GM12878 (cell line): ENCODE data around the gene BMPR1B. TPM values are rescaled to one million over a fixed set of nuclear protein-coding genes. Genes with fewer than 3 reads are reported as not detected.

Source experiments
- ATAC-seq: fragments of 200-7000 bp; cut with Tn5 transposase; 3 replicates; pipeline ENCODE4 v1.9.1; 2020; ENCODE audit warnings: mild to moderate bottlenecking, moderate library complexity
- BruUV-seq: library from RNA; stranded (reverse); fragments of 400-500 nt; replicated peaks from 2 replicates; lab custom pipeline; 2021; lab: Mats Ljungman, UMichigan
- CTCF ChIA-PET: fragments of 300-600 bp; sonication (Branson Sonifier 250); formaldehyde crosslinking; extraction: SDS; loops from one replicate; lab custom pipeline; 2021; ENCODE audit warnings: inconsistent platforms; lab: Yijun Ruan, JAX
- POLR2A ChIA-PET: fragments of 350-600 bp; formaldehyde crosslinking; extraction: SDS; loops from one replicate; lab custom pipeline; 2021; ENCODE audit warnings: inconsistent platforms; lab: Charles Lee
- RAD21 ChIA-PET: fragments of 300-600 bp; sonication (Branson Sonifier 250); formaldehyde crosslinking; loops from one replicate; lab custom pipeline; 2023; ENCODE audit warnings: antibody characterized with exemption; ENCODE audit not compliant: unreplicated experiment; lab: Charles Lee
- SMC1A ChIA-PET: fragments of 300-600 bp; sonication (Branson Sonifier 250); formaldehyde crosslinking; loops from one replicate; lab custom pipeline; 2023; ENCODE audit not compliant: unreplicated experiment, uncharacterized antibody; lab: Charles Lee
- DNase-seq: peaks from one replicate; pipeline ENCODE4 v3.0.0-alpha.2; 2011; ENCODE audit warnings: low read depth, low spot score
- FAIRE-seq: peaks from 3 replicates; lab custom pipeline; 2011; peaks lifted over from hg19 to GRCh38; lab: Jason Lieb, UNC
- H2AFZ ChIP-seq: 2 replicates; pipeline ENCODE4 v1.6.0; 2011; ENCODE audit warnings: low read depth, low read length, control low read depth; ENCODE audit not compliant: control insufficient read depth
- H3K27ac ChIP-seq: 2 replicates; pipeline ENCODE4 v1.5.1; 2011; ENCODE audit warnings: control low read depth; ENCODE audit not compliant: control insufficient read depth, insufficient read depth
- H3K27me3 ChIP-seq, 2 experiments: replicated peaks in 1 of 2; 2 replicates each; pipeline versions ENCODE4 v1.6.0 to v1.6.1; 2011; ENCODE audit warnings: low read length in 1 of 2; ENCODE audit not compliant: control insufficient read depth in 2 of 2, insufficient read depth in 2 of 2
- H3K36me3 ChIP-seq, 2 experiments: 2 replicates each; pipeline ENCODE4 v1.5.1; 2011; ENCODE audit warnings: low read length in 1 of 2; ENCODE audit not compliant: control insufficient read depth in 2 of 2, insufficient read depth in 2 of 2
- H3K4me1 ChIP-seq: 2 replicates; pipeline ENCODE4 v1.6.1; 2011; ENCODE audit warnings: mild to moderate bottlenecking, low read length, moderate library complexity, mixed read lengths; ENCODE audit not compliant: control insufficient read depth, insufficient read depth
- H3K4me2 ChIP-seq: 2 replicates; pipeline ENCODE4 v1.6.0; 2011; ENCODE audit warnings: control low read depth; ENCODE audit not compliant: control insufficient read depth, insufficient read depth
- H3K4me3 ChIP-seq: fragments of 200-600 bp; sonication (generic); 2 replicates; pipeline ENCODE4 v1.5.1; 2016
- H3K79me2 ChIP-seq: 2 replicates; pipeline ENCODE4 v1.6.0; 2011; ENCODE audit warnings: low read length; ENCODE audit not compliant: control insufficient read depth, insufficient read depth
- H3K9ac ChIP-seq: 2 replicates; pipeline ENCODE4 v1.8.0; 2011; ENCODE audit warnings: low read length, control low read depth, mixed read lengths; ENCODE audit not compliant: control insufficient read depth, insufficient read depth
- H3K9me3 ChIP-seq: replicated peaks from 3 replicates; pipeline ENCODE4 v1.5.1; 2011; ENCODE audit warnings: mild to moderate bottlenecking, low read length; ENCODE audit not compliant: control insufficient read depth, insufficient read depth
- H4K20me1 ChIP-seq: 2 replicates; pipeline ENCODE4 v1.6.0; 2011; ENCODE audit not compliant: control insufficient read depth, insufficient read depth
- CHD4 ChIP-seq: fragments of 200-600 bp; sonication (generic); IDR thresholded peaks from 2 replicates; pipeline ENCODE4 v1.6.1; 2016; ENCODE audit warnings: mild to moderate bottlenecking
- E4F1 ChIP-seq: fragments of 450-650 bp; IDR thresholded peaks from 2 replicates; pipeline ENCODE4 v1.6.1; 2018; ENCODE audit warnings: borderline replicate concordance, mild to moderate bottlenecking; ENCODE audit not compliant: partially characterized antibody
- EP300 ChIP-seq, 2 experiments: fragments of 150-350 bp in 1 of 2; IDR thresholded peaks; 2 replicates each; pipeline ENCODE4 v1.6.1; 2011 to 2012; ENCODE audit warnings: low read depth in 2 of 2, low read length in 2 of 2, borderline replicate concordance in 1 of 2, improper control_type of control experiment in 1 of 2, inconsistent platforms in 1 of 2; ENCODE audit not compliant: control insufficient read depth in 1 of 2
- ETV6 ChIP-seq, 2 experiments: fragments of 450-650 bp in 1 of 2; IDR thresholded peaks in 1 of 2; conservative IDR thresholded peaks in 1 of 2; 2 replicates each; pipeline ENCODE4 v1.6.1; 2014; ENCODE audit warnings: antibody characterized with exemption in 1 of 2, borderline replicate concordance in 1 of 2, low read depth in 1 of 2, mild to moderate bottlenecking in 1 of 2, moderate library complexity in 1 of 2
- FOXM1 ChIP-seq: IDR thresholded peaks from 2 replicates; pipeline ENCODE4 v1.6.1; 2012; ENCODE audit warnings: low read depth, mild to moderate bottlenecking, inconsistent platforms, low read length, moderate library complexity
- GATAD2B ChIP-seq: fragments of 450-650 bp; conservative IDR thresholded peaks from 2 replicates; pipeline ENCODE4 v1.6.1; 2017; ENCODE audit warnings: low read depth, mild to moderate bottlenecking, moderate library complexity
- IKZF1 ChIP-seq: fragments of 450-650 bp; conservative IDR thresholded peaks from 2 replicates; pipeline ENCODE4 v1.6.1; 2017; ENCODE audit warnings: antibody characterized with exemption, mild to moderate bottlenecking
- KAT2A ChIP-seq: conservative IDR thresholded peaks from 2 replicates; pipeline ENCODE4 v1.6.1; 2011; ENCODE audit warnings: low read depth, low read length; ENCODE audit not compliant: control insufficient read depth
- NFYA ChIP-seq: IDR thresholded peaks from 2 replicates; pipeline ENCODE4 v1.6.1; 2011; ENCODE audit warnings: low read depth, mild to moderate bottlenecking, low read length, improper control_type of control experiment, borderline replicate concordance
- SMARCA5 ChIP-seq: fragments of 450-650 bp; IDR thresholded peaks from 2 replicates; pipeline ENCODE4 v1.6.1; 2017; ENCODE audit warnings: mild to moderate bottlenecking
- STAT1 ChIP-seq: fragments of 450-650 bp; conservative IDR thresholded peaks from 2 replicates; pipeline ENCODE4 v1.6.1; 2014; ENCODE audit warnings: antibody characterized with exemption, mild to moderate bottlenecking
- TARDBP ChIP-seq: IDR thresholded peaks from 2 replicates; pipeline ENCODE4 v1.6.1; 2016; ENCODE audit warnings: borderline replicate concordance
- YY1 ChIP-seq: IDR thresholded peaks from 2 replicates; pipeline ENCODE4 v1.6.1; 2011; ENCODE audit warnings: low read depth, mild to moderate bottlenecking, low read length
- ZBTB4 ChIP-seq: fragments of 450-650 bp; formaldehyde crosslinking; IDR thresholded peaks from 2 replicates; pipeline ENCODE4 v1.4.0; 2022; ENCODE audit warnings: mild to moderate bottlenecking, moderate library complexity
- ZNF217 ChIP-seq: fragments of 450-650 bp; IDR thresholded peaks from 2 replicates; pipeline ENCODE4 v1.6.1; 2017; ENCODE audit warnings: antibody characterized with exemption, mild to moderate bottlenecking
- ZNF687 ChIP-seq: fragments of 450-650 bp; IDR thresholded peaks from 2 replicates; pipeline ENCODE4 v1.6.1; 2017; ENCODE audit warnings: mild to moderate bottlenecking, moderate library complexity
- WGBS: methylation state at CpG from one replicate; pipeline ENCODE4 v1.1.6; 2016; ENCODE audit warnings: low lambda C conversion rate; ENCODE audit not compliant: insufficient replicate concordance, insufficient coverage; ENCODE audit errors: missing lambda C conversion rate; 5-methylcytosine and 5-hydroxymethylcytosine counted together
- in situ Hi-C: fragments of 300-500 bp; cut with MboI; formaldehyde crosslinking; loops from 9 replicates; pipeline ENCODE4 v1.14.3; 2018; ENCODE audit warnings: mixed read lengths
- intact Hi-C: fragments of 100-400 bp; cut with micrococcal nuclease; formaldehyde crosslinking; loops from one replicate; pipeline ENCODE4 v1.14.2; 2022; ENCODE audit not compliant: unreplicated experiment
- polyA plus RNA-seq, 11 experiments: library from polyadenylated mRNA; depleted of rRNA in 4 of 11; unstranded in 6 of 11; stranded (reverse) in 5 of 11; fragments of >200 nt; fragmentation: Nextera tagmentation in 4 of 11; fragmentation: Illumina TruSeq in 1 of 11; extraction: Ambion mirVana in 4 of 11; extraction: Trizol in 1 of 11; gene quantifications; 1 replicate in 1 of 11; 2 replicates in 10 of 11; pipeline versions ENCODE4 v1.2.1 to v1.2.3, GENCODE V29; 2011 to 2016; ENCODE audit warnings: inconsistent platforms in 2 of 11, missing spikeins in 2 of 11, low read depth in 1 of 11
- total RNA-seq, 4 experiments: library from RNA; depleted of rRNA in 3 of 4; stranded (reverse); fragments of >200 nt in 3 of 4; fragmentation: Illumina TruSeq in 1 of 4; extraction: Trizol in 1 of 4; gene quantifications; 2 replicates each; pipeline versions ENCODE4 v1.2.1 to v1.2.3, GENCODE V29; 2013 to 2021

The BMPR1B gene
- total and polyA plus RNA-seq, 10 of the 15 experiments (the other 5 are each of a cell fraction or from before 2014, with no cell fraction given): not detected

DNA sequence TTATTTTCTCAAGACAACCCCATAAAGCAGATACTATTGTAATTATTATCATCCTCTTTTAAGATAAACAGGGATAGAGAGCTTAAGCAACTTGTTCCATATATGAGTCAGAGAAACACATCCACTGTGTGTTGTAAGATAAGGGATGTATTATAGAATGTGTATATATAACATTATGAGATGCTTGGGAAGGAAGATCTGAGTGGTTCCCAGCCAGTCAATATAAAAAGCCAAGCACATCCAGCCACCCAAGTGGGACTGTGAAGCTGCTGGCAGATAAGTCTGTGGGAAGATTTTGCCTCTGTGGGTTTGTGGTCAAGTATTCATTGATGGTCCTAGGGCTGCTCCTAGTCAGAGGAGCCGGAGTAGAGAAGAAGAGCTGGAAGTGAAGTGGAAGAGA lies 16.5 kb upstream of the BMPR1B start:
- H3K9me3 ChIP-seq: no peaks in the 10 kb centered on the region
- intact Hi-C loops: no loop called here
- ChIA-PET POLR2A (no interaction called here), CTCF (interaction anchor here (0.9 kb wide), 1 partner anchor 64 kb away, joined by 3 read pairs; no protein-coding TSS in a partner anchor), SMC1A (no interaction called here), RAD21 (no interaction called here)
- H3K79me2 ChIP-seq: no peaks in the 10 kb centered on the region
- no peak overlapping the region for H3K27ac ChIP-seq
- in situ Hi-C loops: no loop called here
- no peak overlapping the region for H3K4me3 ChIP-seq
- no peaks in the 10 kb centered on the region for H3K27me3 ChIP-seq
- H3K4me2 ChIP-seq: no peak overlapping the region
- BruUV-seq: no TSS peak
- H3K4me1 ChIP-seq: no peaks in the 10 kb centered on the region
- H3K36me3 ChIP-seq: no peaks in the 10 kb centered on the region
- FAIRE-seq (no peak), ATAC-seq (no peak), DNase-seq (no peak)
- no peak overlapping the region for H2AFZ ChIP-seq
- H3K9ac ChIP-seq: no peak overlapping the region
- 22% methylated on average over 1 of the region's 1 CpG for WGBS
- H4K20me1 ChIP-seq: no peaks in the 10 kb centered on the region
- TF ChIP-seq ETV6 (conservative IDR thresholded peaks at IDR 0.05 in 1 of 2, IDR thresholded peaks at IDR 0.05 in 1 of 2; ENCODE audit: borderline replicate concordance in 1 of 2, low read depth in 1 of 2): no peak
- no peak for TF ChIP-seq ZNF687
- no peak for TF ChIP-seq ZNF217
- TF ChIP-seq CHD4: no peak
- no peak for TF ChIP-seq IKZF1
- TF ChIP-seq ZBTB4 (CRISPR knock-in tag): no peak
- no peak for TF ChIP-seq EP300 (IDR thresholded peaks at IDR 0.05; ENCODE audit: borderline replicate concordance in 1 of 2, control insufficient read depth in 1 of 2, low read depth in 2 of 2, low read length in 2 of 2)
- TF ChIP-seq TARDBP: no peak
- no peak for TF ChIP-seq E4F1
- no peak for TF ChIP-seq STAT1
- TF ChIP-seq FOXM1: no peak
- TF ChIP-seq KAT2A: no peak
- TF ChIP-seq NFYA: no peak
- no peak for TF ChIP-seq SMARCA5
- no peak for TF ChIP-seq YY1
- TF ChIP-seq GATAD2B: no peak
